Measurements from ENCODE around the gene FKBP2.
A peak's percentile ranks its signal among the peaks of the same experiment; 100 is the strongest.

DNA sequence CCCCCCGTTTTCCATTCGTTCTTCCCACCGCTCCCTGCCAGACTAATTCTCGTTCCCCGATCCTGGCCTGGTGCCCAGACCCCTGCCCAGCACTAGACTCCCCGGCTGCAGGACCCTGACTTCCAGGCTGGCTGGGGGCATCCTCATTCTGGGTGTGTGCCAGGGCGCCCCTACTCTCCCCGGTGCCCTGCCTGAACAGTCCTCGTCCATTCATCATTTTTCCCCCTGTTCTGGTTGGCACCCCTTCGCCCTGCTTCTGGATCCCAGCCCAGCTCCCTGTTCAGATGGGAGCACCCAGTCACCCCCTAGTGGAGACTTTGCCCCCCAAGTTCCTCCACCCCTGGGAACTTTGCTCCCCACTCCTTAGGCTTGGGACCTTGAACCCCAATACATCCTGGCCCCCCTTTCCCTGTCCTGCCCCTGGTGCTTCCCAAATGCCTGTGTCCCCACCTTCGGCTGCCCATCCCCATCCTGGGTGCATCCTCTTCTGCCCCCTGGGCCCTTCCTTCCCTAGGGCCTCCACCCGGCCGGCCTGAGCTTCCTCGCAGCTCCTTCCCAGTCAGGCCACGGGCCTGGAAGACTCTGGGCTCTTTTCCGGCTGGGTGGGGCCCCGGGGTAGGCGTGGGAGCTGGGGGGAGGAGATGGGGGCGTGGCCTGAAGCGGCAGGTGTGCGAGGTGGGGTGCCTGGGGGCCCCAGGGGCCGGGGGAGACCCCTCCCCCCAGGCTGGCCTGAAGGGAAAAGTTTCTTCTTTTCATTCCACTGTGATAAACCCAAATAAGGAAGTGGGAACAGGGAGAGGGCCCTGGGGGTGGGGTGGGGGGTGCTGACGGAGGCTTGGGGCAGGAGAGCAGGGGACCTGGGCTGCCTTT, 11.3 kb downstream of the FKBP2 start:
- TF ChIP-seq, protein P1, sequence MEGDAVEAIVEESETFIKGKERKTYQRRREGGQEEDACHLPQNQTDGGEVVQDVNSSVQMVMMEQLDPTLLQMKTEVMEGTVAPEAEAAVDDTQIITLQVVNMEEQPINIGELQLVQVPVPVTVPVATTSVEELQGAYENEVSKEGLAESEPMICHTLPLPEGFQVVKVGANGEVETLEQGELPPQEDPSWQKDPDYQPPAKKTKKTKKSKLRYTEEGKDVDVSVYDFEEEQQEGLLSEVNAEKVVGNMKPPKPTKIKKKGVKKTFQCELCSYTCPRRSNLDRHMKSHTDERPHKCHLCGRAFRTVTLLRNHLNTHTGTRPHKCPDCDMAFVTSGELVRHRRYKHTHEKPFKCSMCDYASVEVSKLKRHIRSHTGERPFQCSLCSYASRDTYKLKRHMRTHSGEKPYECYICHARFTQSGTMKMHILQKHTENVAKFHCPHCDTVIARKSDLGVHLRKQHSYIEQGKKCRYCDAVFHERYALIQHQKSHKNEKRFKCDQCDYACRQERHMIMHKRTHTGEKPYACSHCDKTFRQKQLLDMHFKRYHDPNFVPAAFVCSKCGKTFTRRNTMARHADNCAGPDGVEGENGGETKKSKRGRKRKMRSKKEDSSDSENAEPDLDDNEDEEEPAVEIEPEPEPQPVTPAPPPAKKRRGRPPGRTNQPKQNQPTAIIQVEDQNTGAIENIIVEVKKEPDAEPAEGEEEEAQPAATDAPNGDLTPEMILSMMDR (tag by site-specific recombination; IDR thresholded peaks at IDR 0.05) = peak; percentile 91
- peak; percentile 57 for TF ChIP-seq ZNF341 (tag by site-specific recombination; IDR thresholded peaks at IDR 0.05; ENCODE audit: low read depth)
- TF ChIP-seq, protein P2, sequence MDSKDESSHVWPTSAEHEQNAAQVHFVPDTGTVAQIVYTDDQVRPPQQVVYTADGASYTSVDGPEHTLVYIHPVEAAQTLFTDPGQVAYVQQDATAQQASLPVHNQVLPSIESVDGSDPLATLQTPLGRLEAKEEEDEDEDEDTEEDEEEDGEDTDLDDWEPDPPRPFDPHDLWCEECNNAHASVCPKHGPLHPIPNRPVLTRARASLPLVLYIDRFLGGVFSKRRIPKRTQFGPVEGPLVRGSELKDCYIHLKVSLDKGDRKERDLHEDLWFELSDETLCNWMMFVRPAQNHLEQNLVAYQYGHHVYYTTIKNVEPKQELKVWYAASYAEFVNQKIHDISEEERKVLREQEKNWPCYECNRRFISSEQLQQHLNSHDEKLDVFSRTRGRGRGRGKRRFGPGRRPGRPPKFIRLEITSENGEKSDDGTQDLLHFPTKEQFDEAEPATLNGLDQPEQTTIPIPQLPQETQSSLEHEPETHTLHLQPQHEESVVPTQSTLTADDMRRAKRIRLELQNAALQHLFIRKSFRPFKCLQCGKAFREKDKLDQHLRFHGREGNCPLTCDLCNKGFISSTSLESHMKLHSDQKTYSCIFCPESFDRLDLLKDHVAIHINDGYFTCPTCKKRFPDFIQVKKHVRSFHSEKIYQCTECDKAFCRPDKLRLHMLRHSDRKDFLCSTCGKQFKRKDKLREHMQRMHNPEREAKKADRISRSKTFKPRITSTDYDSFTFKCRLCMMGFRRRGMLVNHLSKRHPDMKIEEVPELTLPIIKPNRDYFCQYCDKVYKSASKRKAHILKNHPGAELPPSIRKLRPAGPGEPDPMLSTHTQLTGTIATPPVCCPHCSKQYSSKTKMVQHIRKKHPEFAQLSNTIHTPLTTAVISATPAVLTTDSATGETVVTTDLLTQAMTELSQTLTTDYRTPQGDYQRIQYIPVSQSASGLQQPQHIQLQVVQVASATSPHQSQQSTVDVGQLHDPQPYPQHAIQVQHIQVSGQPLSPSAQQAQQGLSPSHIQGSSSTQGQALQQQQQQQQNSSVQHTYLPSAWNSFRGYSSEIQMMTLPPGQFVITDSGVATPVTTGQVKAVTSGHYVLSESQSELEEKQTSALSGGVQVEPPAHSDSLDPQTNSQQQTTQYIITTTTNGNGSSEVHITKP (tag by site-specific recombination; IDR thresholded peaks at IDR 0.05) = peak; percentile 41; the same call in 1 of the 2 replicates
- no peak for TF ChIP-seq ZNF133 (tag by site-specific recombination; IDR thresholded peaks at IDR 0.05)
- TF ChIP-seq HOXC10 (CRISPR knock-in tag; IDR thresholded peaks at IDR 0.05) = no peak
- TF ChIP-seq ZNF132 (tag by site-specific recombination; IDR thresholded peaks at IDR 0.05; ENCODE audit: borderline replicate concordance) = no peak
